Measurements from ENCODE around the gene P2RX7.
A peak's percentile ranks its signal among the peaks of the same experiment; 100 is the strongest.

P2RX7 gene

DNA sequence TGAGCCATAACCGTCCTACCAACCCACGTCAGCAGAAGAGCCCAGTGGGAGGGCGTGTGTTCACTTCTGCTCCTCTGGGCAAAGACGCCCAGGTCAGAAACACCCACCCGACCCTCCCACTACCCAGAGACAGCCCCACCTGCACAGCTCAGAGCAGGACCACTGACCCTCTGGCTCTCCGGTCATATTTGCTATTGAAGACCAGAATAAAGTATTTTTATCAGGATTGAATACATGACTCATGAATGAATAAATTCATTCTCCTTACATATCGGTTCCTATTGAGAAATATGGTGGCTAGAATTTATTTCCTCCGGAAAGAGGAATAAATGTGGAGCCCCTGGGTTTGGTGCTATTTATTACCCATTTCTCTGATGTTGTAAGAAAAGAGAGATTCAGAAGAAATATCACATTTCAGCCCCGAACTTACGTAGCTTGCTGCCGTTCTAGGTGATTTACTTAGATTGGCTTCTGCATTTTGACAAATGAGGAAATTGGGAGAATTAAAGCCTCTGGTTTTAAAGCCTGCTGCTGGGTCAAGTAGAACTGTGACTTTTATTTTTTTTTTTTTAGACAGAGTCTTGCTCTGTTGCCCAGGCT, 36.4 kb upstream of the P2RX7 start:
- H3K4me3 Mint-ChIP-seq, result peak overlapping the region; percentile 90
- peaks cover 44% of the 10 kb centered on the region for H3K4me1 Mint-ChIP-seq
- ATAC-seq (no peak), DNase-seq (ENCODE audit: low spot score in 2 of 2) (peak in 1 of 2 donors; percentile 50)
- peaks cover 5% of the 10 kb centered on the region for H3K9me3 Mint-ChIP-seq
- H3K36me3 Mint-ChIP-seq, result no peaks in the 10 kb centered on the region
- peak overlapping the region; percentile 85 for H3K27ac Mint-ChIP-seq

DNA sequence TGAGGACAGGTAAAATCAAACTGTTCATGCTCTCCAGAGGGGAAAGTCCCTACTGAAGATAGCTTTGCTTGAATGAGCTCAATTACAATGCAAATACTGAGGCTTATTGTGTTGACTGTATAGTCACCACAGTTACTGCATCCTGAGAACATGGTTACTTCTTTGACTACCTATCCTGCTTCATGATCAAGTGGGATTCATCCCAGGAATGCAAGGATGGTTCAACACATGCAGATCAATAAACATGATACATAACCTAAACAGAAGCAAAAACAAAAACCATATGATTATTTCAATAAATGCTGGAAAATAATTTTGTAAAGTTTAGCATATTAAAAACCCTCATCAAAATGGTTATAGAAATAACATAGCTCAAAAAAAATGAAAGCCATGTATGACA, 32.9 kb upstream of the P2RX7 start:
- DNase-seq (ENCODE audit: low spot score in 2 of 2) (no peak), ATAC-seq (no peak)
- H3K36me3 Mint-ChIP-seq, result no peaks in the 10 kb centered on the region
- no peak overlapping the region for H3K4me3 Mint-ChIP-seq
- H3K4me1 Mint-ChIP-seq, result peaks cover 15% of the 10 kb centered on the region
- H3K9me3 Mint-ChIP-seq, result peaks cover 5% of the 10 kb centered on the region
- H3K27ac Mint-ChIP-seq, result no peak overlapping the region

DNA sequence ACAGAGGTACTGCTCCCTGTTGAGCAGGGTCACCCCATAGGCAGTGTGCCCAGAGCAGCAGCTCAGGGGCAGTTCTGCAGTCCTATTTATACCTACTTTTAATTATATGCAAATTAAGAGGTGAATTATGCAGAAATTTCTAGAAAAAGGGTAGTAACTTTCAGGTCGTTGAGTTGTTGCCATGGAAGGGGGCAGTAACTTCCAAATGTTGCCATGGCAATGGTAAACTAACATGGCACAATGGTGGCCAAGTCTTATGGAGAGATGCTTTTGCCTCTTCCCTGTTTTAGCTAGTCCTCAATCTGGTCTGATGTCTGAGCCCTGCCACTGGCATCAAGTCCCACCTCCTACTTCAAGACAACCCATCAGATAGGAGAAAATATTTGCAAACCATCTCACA, 30.4 kb upstream of the P2RX7 start:
- Mint-ChIP-seq H3K4me1 (no peaks in the 10 kb centered on the region), H3K9me3 (peaks cover 5% of the 10 kb centered on the region)

DNA sequence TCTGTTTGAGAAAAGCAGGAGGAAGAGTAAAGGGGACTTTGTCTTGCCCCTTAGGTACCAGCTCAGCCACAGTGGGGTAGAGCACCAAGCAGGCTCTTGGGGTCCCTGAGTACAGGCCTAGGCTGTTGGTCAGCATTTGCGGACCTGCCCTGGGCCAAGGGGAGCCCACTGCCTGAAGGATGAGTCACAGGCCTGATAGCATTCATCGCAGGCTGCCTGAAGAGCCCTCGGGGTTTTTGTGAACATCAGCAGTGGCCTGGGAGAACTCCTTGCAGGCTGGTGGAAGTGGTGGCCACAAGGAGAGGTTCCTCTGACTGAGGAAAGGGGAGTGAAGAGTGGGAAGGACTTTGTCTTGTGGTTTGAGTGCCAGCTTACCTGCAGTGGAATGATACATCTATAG, 25.0 kb upstream of the P2RX7 start:
- no peaks in the 10 kb centered on the region for H3K4me1 Mint-ChIP-seq
- no peak overlapping the region for H3K4me3 Mint-ChIP-seq
- ATAC-seq, result no peak
- DNase-seq (ENCODE audit: low spot score in 2 of 2), result no peak
- no peaks in the 10 kb centered on the region for H3K36me3 Mint-ChIP-seq
- peak overlapping the region; percentile 27 for H3K27ac Mint-ChIP-seq
- no peaks in the 10 kb centered on the region for H3K9me3 Mint-ChIP-seq

More for the DNA sequence above, 30.4 kb upstream of the P2RX7 start:
- DNase-seq (ENCODE audit: low spot score in 2 of 2) (no peak), ATAC-seq (no peak)
- H3K36me3 Mint-ChIP-seq, result no peaks in the 10 kb centered on the region
- H3K4me3 Mint-ChIP-seq, result no peak overlapping the region
- no peak overlapping the region for H3K27ac Mint-ChIP-seq

DNA sequence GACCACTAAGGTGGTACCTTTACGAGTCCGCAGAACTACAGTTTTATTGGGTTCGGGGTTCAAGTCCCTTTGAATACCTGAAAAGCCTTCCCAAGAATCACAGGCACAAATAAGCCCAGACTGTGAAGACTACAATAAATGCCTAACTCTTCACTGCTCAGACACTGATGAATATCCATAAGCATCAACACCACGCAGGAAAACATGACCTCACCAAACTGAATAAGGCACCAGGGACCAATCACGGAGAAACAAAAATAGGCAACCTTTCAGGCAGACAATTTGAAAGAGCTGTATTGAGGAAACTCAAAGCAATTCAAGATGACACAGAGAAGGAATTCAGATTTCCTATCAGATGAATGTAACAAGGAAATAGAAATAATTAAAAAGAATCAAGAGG, 24.2 kb upstream of the P2RX7 start:
- DNase-seq (ENCODE audit: low spot score in 2 of 2), result no peak
- Mint-ChIP-seq H3K9me3 (no peaks in the 10 kb centered on the region), H3K4me1 (no peaks in the 10 kb centered on the region), H3K36me3 (no peaks in the 10 kb centered on the region), H3K27ac (no peak overlapping the region), H3K4me3 (no peak overlapping the region)
- ATAC-seq, result no peak

DNA sequence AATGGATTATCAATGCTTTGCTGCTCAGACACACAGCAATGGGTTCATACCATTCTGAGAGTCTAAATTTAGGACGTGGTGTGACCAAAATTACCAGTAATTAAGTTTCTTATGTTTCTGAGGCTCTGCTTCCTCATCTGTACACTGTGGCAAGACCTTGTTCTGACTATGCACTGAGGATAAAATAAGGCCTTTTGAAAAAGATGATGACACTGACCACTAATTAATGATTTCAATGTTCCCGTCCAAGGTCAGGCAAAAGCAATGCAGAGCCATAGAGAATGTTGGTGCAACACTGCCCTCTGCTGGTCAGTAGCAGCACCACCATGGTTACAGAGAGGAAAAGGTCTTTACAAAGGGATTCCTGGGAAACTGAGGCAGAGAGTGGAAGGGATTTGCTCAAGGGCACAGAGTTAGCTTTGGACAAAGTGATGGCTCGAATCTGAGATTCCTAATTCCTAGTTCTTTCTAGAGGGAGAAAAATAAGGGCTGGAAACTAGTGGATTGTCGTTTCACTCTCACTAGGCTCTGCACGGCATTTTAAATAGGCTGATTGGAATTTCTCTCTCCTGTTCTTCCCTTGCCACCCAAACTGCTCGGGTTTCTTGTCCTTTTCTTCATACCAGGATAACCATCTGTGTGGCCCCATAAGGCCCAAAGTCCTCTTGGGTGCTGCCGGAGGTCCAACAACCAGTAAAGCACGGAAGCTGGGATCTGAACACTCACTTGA, 22.3 kb upstream of the P2RX7 start:
- DNase-seq (ENCODE audit: low spot score in 2 of 2), result peak in 1 of 2 donors; percentile 82
- no peaks in the 10 kb centered on the region for H3K9me3 Mint-ChIP-seq
- H3K4me3 Mint-ChIP-seq, result no peak overlapping the region
- peak; percentile 91 for ATAC-seq
- no peaks in the 10 kb centered on the region for H3K36me3 Mint-ChIP-seq
- H3K4me1 Mint-ChIP-seq, result no peaks in the 10 kb centered on the region
- peak overlapping the region; percentile 8 for H3K27ac Mint-ChIP-seq

DNA sequence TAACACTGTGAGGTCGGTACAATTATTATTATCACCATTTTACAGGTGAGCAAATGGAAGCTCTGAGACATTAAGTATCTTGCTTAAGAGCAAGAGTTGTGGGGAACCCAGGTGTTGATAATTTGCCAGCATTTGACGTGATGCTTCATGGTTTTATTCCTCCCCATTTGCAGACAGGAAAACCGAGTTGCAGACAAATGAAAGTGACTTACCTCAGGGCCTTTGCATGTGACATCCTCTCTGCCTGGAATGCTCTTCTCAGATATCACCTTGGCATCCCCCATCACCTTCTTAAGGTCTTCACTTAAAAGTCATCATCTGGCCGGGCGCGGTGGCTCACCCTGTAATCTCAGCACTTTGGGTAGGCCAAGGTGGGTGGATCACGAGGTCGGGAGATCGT, 21.0 kb upstream of the P2RX7 start:
- ATAC-seq (no peak), DNase-seq (ENCODE audit: low spot score in 2 of 2) (no peak)
- Mint-ChIP-seq H3K36me3 (no peaks in the 10 kb centered on the region), H3K9me3 (no peaks in the 10 kb centered on the region), H3K4me3 (no peak overlapping the region), H3K27ac (no peak overlapping the region), H3K4me1 (no peaks in the 10 kb centered on the region)

DNA sequence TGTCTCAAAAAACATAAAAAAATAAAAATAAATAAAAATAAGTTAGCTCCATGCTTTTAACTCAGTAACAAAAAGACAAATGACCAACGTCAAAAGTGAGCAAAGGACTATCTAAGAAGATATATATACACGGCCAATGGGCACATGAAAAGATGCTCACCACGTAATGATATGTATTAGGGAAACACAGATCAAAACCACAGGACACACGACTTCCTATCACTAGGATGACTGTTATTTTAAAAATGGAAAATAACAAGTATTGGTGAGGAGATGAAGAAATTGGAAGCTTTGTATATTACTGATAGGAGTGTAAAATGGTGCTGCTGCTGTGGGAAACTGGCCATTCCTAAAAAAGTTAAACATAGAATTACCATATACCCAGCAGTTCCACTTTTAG, 20.2 kb upstream of the P2RX7 start:
- Mint-ChIP-seq H3K9me3 (no peaks in the 10 kb centered on the region), H3K4me1 (no peaks in the 10 kb centered on the region), H3K4me3 (no peak overlapping the region), H3K36me3 (no peaks in the 10 kb centered on the region), H3K27ac (no peak overlapping the region)
- DNase-seq (ENCODE audit: low spot score in 2 of 2) (no peak), ATAC-seq (no peak)

DNA sequence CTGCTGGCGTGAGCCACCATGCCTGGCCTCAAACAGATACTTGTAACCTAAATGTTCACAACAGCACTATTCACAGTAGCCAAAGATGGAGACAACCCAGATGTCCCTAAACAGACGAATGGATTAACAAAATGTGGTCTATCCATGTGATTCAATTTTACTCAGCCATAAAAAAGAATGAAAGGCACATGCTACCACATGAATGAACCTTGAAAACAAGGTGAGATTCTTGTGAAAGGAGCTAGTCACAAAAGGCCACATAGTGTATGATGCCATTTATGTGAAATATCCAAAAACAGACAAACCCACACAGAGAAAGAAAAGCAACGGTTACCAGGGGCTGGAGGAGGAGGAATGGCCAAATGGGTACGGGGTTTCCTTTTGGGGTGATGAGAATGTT, 19.6 kb upstream of the P2RX7 start:
- ATAC-seq (no peak), DNase-seq (ENCODE audit: low spot score in 2 of 2) (no peak)
- H3K27ac Mint-ChIP-seq, result no peak overlapping the region
- H3K36me3 Mint-ChIP-seq, result no peaks in the 10 kb centered on the region
- H3K9me3 Mint-ChIP-seq, result no peaks in the 10 kb centered on the region
- no peak overlapping the region for H3K4me3 Mint-ChIP-seq
- H3K4me1 Mint-ChIP-seq, result no peaks in the 10 kb centered on the region

DNA sequence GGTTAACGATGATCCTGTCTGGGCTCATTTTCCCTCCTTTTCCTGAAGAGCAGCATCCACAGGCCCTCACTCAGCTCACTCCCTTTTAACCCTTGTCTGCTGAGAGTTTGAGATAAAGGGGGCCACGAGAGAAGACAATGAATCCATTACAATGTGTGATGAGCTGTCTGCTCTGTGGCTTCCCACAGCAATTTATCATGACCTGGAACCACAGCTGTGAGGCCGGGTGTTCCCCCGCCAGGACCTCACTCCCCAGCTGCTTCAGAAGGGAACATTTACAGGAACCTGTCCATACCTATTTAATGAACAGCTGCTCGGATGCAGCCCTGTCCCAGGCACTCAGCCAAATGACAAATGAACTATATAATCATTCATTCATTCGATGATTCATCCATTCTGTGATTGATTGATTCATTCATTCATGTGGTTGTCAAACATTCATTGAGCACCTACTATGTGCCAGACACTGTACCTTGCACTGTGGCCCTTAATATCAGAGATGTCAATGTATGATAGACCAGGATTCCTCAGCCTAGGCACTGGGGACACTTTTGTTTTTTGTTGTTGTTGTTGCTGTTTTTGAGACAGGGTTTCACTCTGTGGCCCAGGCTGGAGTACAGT, 18.5 kb upstream of the P2RX7 start:
- DNase-seq (ENCODE audit: low spot score in 2 of 2) (no peak), ATAC-seq (peak; percentile 54)
- Mint-ChIP-seq H3K36me3 (no peaks in the 10 kb centered on the region), H3K9me3 (no peaks in the 10 kb centered on the region), H3K27ac (no peak overlapping the region), H3K4me3 (no peak overlapping the region), H3K4me1 (no peaks in the 10 kb centered on the region)

DNA sequence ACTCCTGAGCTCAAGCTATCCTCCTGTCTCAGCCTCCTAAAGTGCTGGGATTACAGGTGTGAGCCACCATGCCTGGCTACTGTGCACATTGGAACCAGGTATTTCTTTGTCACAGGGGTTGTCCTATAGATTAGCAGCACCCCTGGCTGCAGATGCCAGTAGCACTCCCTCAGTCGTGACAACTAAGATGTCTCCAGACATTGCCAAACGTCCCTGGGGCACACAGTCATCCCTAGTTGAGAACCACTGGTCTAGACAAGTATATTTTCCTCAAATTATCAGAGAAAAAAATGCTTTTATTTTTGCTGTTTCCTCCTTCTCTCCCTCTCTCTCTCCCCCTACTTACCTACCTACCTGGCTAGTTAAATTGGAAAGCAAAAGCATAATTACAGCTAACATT, 17.9 kb upstream of the P2RX7 start:
- Mint-ChIP-seq H3K4me1 (no peaks in the 10 kb centered on the region), H3K36me3 (no peaks in the 10 kb centered on the region), H3K27ac (no peak overlapping the region), H3K4me3 (no peak overlapping the region), H3K9me3 (no peaks in the 10 kb centered on the region)
- ATAC-seq (no peak), DNase-seq (ENCODE audit: low spot score in 2 of 2) (no peak)

DNA sequence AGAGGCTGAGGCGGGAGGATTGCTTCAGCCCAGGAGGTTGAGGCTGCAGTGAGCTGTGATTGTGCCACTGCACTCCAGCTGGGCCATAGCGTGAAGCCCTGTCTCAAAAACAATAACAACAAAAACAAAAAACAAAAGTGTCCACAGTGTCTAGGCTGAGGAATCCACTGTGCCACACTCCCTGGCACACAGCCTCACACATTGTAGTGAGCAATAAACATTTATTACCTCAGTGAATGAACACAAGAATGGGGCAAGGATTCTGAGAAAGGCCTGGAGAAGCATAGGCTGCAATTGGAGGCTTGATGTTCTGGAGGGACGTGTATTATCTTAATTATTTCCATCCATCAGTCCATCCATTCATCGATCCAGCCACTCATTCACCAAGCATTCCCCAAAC, 17.1 kb upstream of the P2RX7 start:
- H3K4me3 Mint-ChIP-seq, result no peak overlapping the region
- ATAC-seq (no peak), DNase-seq (ENCODE audit: low spot score in 2 of 2) (no peak)
- H3K36me3 Mint-ChIP-seq, result no peaks in the 10 kb centered on the region
- no peaks in the 10 kb centered on the region for H3K4me1 Mint-ChIP-seq
- H3K27ac Mint-ChIP-seq, result no peak overlapping the region
- no peaks in the 10 kb centered on the region for H3K9me3 Mint-ChIP-seq

DNA sequence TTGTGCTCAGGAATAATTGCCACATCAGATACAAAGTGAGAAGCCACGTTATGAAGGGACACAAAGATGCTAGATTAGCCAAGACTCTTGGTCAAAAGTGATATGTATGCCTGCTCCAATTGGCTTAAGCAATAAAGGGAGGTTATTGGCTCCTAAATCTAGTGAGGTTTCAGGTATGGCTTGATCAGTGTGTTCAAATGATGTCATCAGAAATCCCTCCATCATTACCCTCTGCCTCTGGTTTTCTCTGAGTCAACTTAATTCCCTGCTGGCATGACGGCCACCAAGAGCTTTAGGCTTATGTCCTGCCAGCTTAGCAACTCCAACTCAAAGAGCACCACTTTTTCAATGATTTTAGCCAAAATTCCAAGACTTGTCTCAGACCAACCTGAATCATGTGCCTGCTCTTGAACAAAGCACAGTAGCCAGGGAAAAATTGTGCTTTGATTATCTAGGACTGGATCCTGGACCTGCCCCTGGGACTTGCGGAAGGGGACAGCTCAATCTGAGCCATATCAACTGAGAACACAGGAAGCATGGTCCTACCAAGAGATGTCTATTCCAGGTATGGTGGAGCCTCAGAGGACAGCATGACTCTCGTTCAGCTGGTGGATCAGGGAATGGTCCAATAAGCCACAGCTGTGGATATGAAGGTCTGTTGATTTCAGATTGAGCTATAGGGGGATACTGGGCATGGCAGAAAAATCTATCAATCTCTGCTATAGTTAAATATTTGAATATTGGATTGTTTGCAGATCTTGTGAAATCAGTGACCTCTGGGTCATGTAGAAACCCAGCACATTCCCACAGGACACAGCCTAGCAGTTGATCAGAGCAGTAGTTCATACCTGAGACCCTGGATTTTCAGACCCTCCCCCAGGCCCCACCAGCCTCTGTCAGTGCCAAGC, 16.1 kb upstream of the P2RX7 start:
- Mint-ChIP-seq H3K4me1 (no peaks in the 10 kb centered on the region), H3K4me3 (no peak overlapping the region), H3K27ac (no peak overlapping the region), H3K36me3 (no peaks in the 10 kb centered on the region), H3K9me3 (no peaks in the 10 kb centered on the region)
- DNase-seq (ENCODE audit: low spot score in 2 of 2), result no peak
- no peak for ATAC-seq

DNA sequence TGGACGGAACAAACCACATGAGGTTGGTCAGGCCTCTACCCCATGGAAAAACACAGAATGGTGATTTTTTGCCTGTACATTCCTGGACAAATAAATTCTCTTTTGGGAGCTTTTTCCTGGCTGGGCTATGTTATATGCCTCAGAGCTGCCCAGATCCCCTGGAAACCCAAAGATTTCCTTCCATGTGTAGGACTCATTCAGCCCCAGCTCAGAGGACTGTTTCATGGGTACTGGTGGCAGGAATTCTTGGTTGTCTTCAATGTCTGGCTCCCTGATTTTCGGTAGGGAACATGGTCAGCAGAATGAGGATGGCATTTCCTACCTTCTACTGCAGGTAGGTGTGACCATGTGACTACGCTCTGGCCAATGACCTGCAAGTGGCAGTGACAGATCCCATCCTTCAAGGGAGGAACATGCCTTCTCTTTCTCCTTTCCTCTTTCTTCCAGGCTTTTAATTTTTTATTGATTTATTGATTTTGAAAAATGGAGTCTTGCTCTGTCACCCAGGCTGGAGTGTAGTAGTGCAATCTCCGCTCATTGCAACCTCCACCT, 15.4 kb upstream of the P2RX7 start:
- H3K36me3 Mint-ChIP-seq, result no peaks in the 10 kb centered on the region
- no peaks in the 10 kb centered on the region for H3K9me3 Mint-ChIP-seq
- no peaks in the 10 kb centered on the region for H3K4me1 Mint-ChIP-seq
- DNase-seq (ENCODE audit: low spot score in 2 of 2) (no peak), ATAC-seq (no peak)
- H3K27ac Mint-ChIP-seq, result no peak overlapping the region
- no peak overlapping the region for H3K4me3 Mint-ChIP-seq

DNA sequence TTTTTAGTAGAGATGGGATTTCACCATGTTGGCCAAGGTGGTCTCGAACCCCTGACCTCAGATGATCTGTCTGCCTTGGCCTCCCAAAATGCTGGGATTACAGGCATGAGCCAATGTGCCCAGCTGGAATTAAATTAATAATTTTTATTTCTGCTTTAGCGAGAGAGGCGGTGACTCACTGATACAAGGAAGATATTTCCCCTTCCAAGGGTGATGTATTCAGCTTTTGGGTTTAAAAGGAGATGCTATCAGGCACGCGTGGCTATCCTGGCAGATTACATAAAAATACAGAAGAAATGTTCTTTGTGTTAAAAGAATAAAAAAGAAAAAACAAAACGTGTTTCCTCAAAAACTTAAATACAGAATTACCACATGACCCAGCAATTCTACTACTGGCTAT, 12.4 kb upstream of the P2RX7 start:
- Mint-ChIP-seq H3K4me1 (peaks cover 24% of the 10 kb centered on the region), H3K9me3 (peaks cover 4% of the 10 kb centered on the region), H3K4me3 (no peak overlapping the region), H3K27ac (no peak overlapping the region), H3K36me3 (no peaks in the 10 kb centered on the region)
- no peak for DNase-seq (ENCODE audit: low spot score in 2 of 2)
- no peak for ATAC-seq

Measured in stimulated activated effector memory CD8-positive, alpha-beta T cell treated with anti-CD3 and anti-CD28 coated beads, Interleukin-12 subunit alpha, Interleukin-12 subunit beta, amount 100 ng/mL, for 72 hours (primary cell).